ENCODE measurements around the gene XXYLT1.

The XXYLT1 gene

DNA sequence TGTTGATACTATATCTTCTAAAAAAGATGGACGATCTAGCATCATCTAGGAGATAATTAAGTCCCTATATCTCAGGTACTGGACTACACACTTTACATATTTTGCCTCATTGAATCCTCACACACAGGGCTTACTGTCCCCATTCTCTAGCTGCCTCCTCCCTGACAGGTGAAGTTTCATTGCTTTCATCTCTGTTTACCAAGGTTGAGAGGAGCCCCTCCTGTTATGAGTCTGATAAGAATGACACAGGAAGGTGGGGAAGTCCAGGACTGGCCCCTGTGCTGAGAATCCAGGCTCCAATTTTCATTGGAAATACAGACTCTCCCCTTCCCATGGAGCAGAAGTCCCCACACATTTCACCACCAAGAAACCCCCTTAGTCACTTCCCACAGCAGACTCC is 105.2 kb downstream of the XXYLT1 start:
- Histone ChIP-seq H3K9ac (ENCODE audit: low read depth, low read length) (no peak overlapping the region), H3K4me1 (ENCODE audit: insufficient read depth, low read length) (no peaks in the 10 kb centered on the region), H3K9me3 (ENCODE audit: control insufficient read depth, insufficient read depth, low read length) (no peaks in the 10 kb centered on the region), H3K36me3 (ENCODE audit: insufficient read depth, low read length) (no peaks in the 10 kb centered on the region)

GRCh38 chr3:195165265-195165609 is 105.7 kb downstream of the XXYLT1 start:
- no peak overlapping the region for H3K9ac ChIP-seq (ENCODE audit: low read depth, low read length)
- no peaks in the 10 kb centered on the region for H3K9me3 ChIP-seq (ENCODE audit: control insufficient read depth, insufficient read depth, low read length)
- H3K4me1 ChIP-seq (ENCODE audit: insufficient read depth, low read length), result peaks cover 5% of the 10 kb centered on the region; the same call in 1 of the 2 replicates
- H3K36me3 ChIP-seq (ENCODE audit: insufficient read depth, low read length), result no peaks in the 10 kb centered on the region

DNA sequence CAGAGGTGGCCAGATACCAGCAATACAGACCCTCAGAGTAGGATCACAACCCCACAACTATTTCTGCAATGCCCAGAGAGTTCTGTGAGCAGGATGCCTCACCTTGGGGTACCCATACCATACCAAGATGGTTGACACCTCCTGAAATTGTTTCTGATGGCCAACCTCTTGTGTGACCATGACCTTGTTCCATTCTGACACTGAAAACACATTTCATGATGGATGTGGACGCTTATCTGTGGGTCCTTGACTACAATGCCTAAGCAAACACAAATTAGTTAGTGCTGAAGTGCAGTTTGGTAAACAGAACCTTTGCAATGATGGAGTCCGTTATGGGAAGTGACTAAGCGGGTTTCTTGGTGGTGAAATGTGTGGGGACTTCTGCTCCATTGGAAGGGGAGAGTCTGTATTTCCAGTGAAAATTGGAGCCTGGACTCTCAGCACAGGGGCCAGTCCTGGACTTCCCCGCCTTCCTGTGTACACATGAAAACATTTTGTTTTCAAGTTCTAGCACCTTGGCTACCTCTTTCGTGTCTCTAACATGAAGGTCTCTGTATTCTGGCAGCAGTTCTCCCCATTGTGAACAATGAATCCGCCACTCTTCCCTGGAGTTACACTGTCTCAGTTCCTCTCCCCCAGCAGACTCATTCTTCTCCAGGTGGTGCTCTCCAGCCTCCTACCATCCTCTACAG is 106.2 kb downstream of the XXYLT1 start:
- Histone ChIP-seq H3K9ac (ENCODE audit: low read depth, low read length) (no peak overlapping the region), H3K9me3 (ENCODE audit: control insufficient read depth, insufficient read depth, low read length) (no peaks in the 10 kb centered on the region), H3K4me1 (ENCODE audit: insufficient read depth, low read length) (peaks cover 10% of the 10 kb centered on the region; the same call in 1 of the 2 replicates), H3K36me3 (ENCODE audit: insufficient read depth, low read length) (no peaks in the 10 kb centered on the region)

DNA sequence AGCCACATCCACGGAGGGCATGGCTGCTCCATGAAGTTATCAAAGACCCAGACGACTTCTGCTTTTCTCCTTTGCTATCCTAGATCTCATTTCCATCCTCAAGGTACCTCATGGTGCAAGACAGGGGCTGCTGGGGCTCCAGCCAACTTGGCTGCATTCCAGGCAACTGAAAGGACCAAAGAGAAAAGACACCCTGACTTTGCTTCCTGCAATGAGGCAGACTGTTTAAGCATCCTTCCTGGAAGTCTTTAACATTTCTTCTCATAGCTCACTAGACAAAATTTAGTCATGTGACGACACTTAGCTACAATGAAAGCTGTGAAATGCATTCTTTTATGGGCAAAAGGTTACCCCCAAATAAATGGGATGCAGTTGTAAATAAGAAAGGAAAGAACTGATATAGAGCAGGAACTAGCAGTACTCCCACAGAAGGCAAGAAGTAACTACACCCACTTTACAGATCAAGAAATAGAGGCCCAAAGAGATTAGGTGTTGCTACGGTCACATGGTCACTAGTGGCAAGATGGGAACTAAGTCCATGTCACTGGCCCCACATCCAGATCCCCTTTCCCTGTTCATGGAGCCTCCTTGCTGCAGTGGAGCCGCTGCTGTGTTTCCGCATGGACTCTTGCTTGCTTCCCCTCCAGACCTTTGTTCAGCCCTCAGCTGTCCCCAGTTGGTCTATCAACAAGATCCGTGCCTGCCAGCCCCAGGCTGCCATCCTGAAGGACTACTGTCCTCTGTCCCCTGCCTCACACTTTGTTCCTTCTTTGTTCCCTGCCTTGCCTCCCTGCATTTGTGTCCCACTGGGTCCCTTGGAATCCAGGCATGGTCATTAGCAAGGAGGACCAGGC is 107.0 kb downstream of the XXYLT1 start:
- H3K9me3 ChIP-seq (ENCODE audit: control insufficient read depth, insufficient read depth, low read length), result no peaks in the 10 kb centered on the region
- H3K36me3 ChIP-seq (ENCODE audit: insufficient read depth, low read length), result no peaks in the 10 kb centered on the region
- no peak overlapping the region for H3K9ac ChIP-seq (ENCODE audit: low read depth, low read length)
- H3K4me1 ChIP-seq (ENCODE audit: insufficient read depth, low read length), result peaks cover 12% of the 10 kb centered on the region; the same call in 1 of the 2 replicates

DNA sequence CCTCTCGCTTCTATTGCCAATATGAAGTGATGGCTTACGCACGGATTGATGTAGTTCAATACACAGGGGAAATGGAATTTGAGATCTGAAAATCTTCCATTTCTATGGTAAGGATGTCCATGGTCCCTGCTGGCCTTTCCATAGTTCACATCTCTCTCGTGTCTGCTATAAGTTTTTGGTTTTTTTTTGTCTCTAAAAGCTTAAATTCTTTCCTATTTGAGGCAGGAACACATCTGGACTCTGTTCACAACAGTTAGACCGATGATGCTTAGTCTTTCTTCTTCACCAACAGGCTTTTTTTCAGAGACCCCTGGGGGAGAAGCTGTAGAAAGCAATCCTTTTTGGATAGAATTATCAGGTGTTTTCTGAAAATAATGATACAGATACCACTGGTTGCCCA is 108.1 kb downstream of the XXYLT1 start:
- Histone ChIP-seq H3K4me1 (ENCODE audit: insufficient read depth, low read length) (peaks cover 12% of the 10 kb centered on the region; the same call in 1 of the 2 replicates), H3K9ac (ENCODE audit: low read depth, low read length) (no peak overlapping the region), H3K36me3 (ENCODE audit: insufficient read depth, low read length) (no peaks in the 10 kb centered on the region), H3K9me3 (ENCODE audit: control insufficient read depth, insufficient read depth, low read length) (no peaks in the 10 kb centered on the region)

DNA sequence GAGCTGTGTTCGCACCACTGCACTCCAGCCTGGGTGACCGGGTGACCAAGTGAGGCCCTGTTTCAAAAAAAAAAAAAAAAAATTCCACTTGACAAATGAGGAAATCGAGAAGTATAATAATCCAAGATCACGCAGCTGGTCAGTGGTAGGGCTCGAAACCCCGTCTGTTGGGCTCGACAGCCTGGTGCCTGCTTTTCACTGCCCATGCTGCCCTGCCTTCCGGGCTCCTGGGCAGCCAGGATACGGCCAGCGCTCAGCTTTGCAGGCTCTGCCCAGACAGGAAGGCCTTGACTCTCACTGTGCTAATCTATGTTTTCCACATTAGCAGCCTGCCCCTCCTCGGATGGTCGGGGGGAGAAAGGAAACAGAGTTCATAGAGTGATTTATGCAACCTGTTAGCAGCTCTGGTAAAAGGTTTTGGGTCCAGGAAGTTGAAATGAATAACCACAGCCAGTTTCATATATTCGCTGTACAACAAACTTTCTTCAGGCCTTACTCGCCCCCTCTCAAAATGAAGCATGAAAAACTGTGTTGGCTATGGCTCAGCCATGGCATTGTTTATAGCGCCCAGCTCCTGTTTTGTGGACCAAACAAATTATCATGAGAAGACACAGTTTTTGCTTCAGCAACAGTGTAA is 108.8 kb downstream of the XXYLT1 start:
- Histone ChIP-seq H3K4me1 (ENCODE audit: insufficient read depth, low read length) (peaks cover 12% of the 10 kb centered on the region; the same call in 1 of the 2 replicates), H3K9me3 (ENCODE audit: control insufficient read depth, insufficient read depth, low read length) (no peaks in the 10 kb centered on the region), H3K9ac (ENCODE audit: low read depth, low read length) (no peak overlapping the region), H3K36me3 (ENCODE audit: insufficient read depth, low read length) (no peaks in the 10 kb centered on the region)

DNA sequence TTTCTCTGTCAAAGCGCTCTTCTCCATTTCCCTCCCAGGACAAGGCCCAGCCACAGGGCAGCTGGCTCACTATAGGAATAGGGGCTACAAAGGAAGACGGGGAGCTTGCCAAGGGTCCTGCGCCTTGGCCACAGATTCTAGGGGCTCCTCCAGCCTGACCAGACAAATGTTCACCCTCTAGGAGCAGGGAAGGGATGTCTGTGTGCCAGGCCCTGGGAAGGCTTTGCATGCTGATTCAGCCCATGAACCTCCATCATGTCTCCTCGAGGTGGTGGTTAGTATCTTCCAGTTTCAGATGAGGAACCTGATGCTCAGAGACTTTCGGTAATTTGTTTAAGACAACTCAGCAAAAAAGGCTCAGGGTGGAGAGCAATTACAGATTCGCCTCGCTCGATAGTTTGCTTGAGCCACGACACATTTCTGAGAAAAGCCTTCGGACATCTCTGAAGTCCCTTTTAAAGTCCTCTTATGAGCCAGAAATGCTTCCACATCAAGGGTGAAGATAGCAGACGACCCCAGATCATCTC is 110.0 kb downstream of the XXYLT1 start:
- Histone ChIP-seq H3K36me3 (ENCODE audit: insufficient read depth, low read length) (no peaks in the 10 kb centered on the region), H3K9me3 (ENCODE audit: control insufficient read depth, insufficient read depth, low read length) (no peaks in the 10 kb centered on the region), H3K9ac (ENCODE audit: low read depth, low read length) (no peak overlapping the region), H3K4me1 (ENCODE audit: insufficient read depth, low read length) (peaks cover 18% of the 10 kb centered on the region)

DNA sequence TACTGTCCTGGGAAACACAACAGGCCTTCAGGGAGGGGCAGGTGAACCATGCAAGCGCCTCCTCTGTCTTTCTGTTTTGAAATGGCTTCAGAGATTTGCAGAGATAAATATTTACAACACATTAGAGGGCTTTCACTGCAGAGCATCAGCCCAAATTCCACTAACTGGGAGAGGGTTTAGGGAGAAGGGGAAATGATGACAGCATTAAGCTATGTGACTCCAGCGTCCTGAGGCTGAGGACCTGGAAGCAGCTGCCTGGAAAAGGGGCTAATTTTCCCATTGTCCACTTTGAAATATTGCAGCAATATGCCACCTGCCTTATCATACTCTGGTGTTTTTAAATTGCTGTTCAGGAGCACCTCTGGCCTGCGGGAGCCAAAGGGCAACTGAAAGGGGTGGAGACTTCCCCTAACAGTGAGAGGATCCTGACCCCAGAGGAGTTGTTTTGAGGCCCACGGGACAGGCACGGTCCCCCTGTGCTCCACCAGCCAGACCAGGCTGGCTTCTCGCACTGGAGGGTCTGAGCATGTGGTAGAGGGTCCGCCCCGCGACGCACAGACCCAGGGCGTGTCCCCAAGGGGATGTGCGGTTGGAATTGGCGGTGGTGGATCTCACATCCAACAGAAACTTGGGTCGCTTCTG is 110.6 kb downstream of the XXYLT1 start:
- H3K9ac ChIP-seq (ENCODE audit: low read depth, low read length), result no peak overlapping the region
- H3K36me3 ChIP-seq (ENCODE audit: insufficient read depth, low read length), result no peaks in the 10 kb centered on the region
- peaks cover 23% of the 10 kb centered on the region for H3K4me1 ChIP-seq (ENCODE audit: insufficient read depth, low read length)
- H3K9me3 ChIP-seq (ENCODE audit: control insufficient read depth, insufficient read depth, low read length), result no peaks in the 10 kb centered on the region

DNA sequence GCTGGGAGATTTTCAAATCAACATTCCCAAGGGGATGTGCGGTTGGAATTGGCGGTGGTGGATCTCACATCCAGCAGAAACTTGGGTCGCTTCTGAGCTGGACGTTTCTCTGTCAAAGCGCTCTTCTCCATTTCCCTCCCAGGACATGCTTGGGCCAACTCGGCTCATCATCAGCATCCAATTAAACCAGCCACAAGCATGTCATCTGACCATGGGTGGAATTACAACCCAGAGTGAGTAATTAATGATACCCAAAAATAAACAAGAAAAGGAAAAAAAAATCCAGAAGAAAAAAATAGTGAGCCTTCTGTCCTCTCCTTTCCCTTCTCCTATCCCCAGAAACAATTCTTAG is 111.2 kb downstream of the XXYLT1 start:
- Histone ChIP-seq H3K36me3 (ENCODE audit: insufficient read depth, low read length) (no peaks in the 10 kb centered on the region), H3K9me3 (ENCODE audit: control insufficient read depth, insufficient read depth, low read length) (no peaks in the 10 kb centered on the region), H3K4me1 (ENCODE audit: insufficient read depth, low read length) (peaks cover 29% of the 10 kb centered on the region), H3K9ac (ENCODE audit: low read depth, low read length) (no peak overlapping the region)

- Histone ChIP-seq H3K4me1 (ENCODE audit: insufficient read depth, low read length) (peaks cover 34% of the 10 kb centered on the region), H3K9ac (ENCODE audit: low read depth, low read length) (no peak overlapping the region), H3K36me3 (ENCODE audit: insufficient read depth, low read length) (no peaks in the 10 kb centered on the region), H3K9me3 (ENCODE audit: control insufficient read depth, insufficient read depth, low read length) (no peaks in the 10 kb centered on the region)
Measured at GRCh38 chr3:195159117-195159813, 111.7 kb downstream of the XXYLT1 start.

DNA sequence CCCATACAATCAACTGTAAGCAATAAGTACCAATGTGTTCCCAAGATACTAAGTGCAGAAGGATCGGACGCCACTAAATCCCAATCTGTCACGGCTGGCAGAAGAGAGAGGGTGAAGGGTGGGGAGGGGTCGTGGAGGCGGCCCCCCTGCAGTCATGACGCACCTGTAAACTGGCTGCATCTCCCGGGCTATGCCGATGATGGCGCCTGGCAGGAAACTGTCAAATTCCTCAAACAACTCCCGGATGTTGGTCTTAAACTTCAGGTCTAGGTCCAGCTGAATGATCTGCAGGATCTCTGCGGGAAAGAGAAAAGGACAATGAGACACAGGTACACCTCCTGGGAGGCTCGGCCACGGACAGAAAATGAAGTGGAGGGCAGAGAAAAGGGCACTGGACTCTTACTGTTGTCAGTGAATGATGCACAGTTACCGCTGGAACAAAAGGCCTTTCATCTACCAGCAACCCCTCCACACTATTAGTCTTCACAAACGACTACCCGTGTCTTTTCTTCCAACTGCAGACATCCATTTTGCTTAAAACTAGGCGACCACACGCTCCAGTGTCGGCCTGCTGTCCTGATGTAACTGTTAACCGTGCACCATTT is 114.6 kb downstream of the XXYLT1 start:
- Histone ChIP-seq H3K4me1 (ENCODE audit: insufficient read depth, low read length) (peaks cover 54% of the 10 kb centered on the region), H3K9ac (ENCODE audit: low read depth, low read length) (no peak overlapping the region), H3K36me3 (ENCODE audit: insufficient read depth, low read length) (no peaks in the 10 kb centered on the region), H3K9me3 (ENCODE audit: control insufficient read depth, insufficient read depth, low read length) (no peaks in the 10 kb centered on the region)

DNA sequence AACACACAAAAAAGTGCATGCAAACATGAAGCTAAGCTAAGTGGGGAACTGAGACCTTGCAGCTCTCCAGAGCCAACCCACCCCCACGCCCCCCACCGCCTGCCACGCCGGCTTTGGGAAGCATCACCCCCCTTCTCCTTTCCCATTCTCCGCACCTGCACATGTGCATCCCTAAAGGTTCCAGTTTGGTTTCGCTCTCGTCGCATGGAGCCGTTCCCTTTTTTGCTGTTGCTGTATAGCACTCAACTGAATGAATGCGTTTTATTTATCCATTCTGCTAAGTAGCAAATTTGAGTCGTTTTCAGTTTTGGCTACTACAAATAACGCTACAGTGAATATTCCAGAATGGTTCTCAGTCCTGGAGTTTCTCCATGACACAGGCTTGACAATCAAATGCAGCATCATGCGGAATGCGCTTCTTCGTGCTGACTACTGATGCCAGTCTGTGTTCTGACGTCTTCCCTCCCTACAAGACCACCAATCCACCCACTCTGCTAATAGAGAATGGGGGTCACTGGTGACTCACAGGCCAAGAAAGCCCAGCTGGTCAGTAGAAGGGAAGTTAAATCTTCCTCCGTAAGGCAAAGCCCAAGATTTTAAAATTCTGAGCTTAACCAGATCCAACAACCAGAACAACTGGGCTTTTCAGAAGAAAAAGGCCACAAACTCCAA is 115.3 kb downstream of the XXYLT1 start:
- Histone ChIP-seq H3K9me3 (ENCODE audit: control insufficient read depth, insufficient read depth, low read length) (no peaks in the 10 kb centered on the region), H3K36me3 (ENCODE audit: insufficient read depth, low read length) (no peaks in the 10 kb centered on the region), H3K4me1 (ENCODE audit: insufficient read depth, low read length) (peaks cover 54% of the 10 kb centered on the region), H3K9ac (ENCODE audit: low read depth, low read length) (no peak overlapping the region)
